DND-41 (cell line): ENCODE results near the gene CERK.
A peak's percentile ranks its signal among the peaks of the same experiment; 100 is the strongest.

Source experiments
- ATAC-seq: fragments of 200-7000 bp; cut with Tn5 transposase; 3 replicates; pipeline ENCODE4 v1.9.1; 2021; ENCODE audit warnings: low read depth; ENCODE audit not compliant: insufficient read depth
- DNase-seq: peaks from one replicate; pipeline ENCODE4 v3.0.0-alpha.2; 2020
- H2AFZ ChIP-seq: 2 replicates; pipeline ENCODE4 v1.6.0; 2012; ENCODE audit warnings: low read depth, low read length
- H3K27ac ChIP-seq: 2 replicates; pipeline ENCODE4 v1.5.1; 2012; ENCODE audit warnings: low read length, inconsistent platforms
- H3K27me3 ChIP-seq: fragments of 200-600 bp; sonication (generic); 2 replicates; pipeline ENCODE4 v1.6.0; 2012; ENCODE audit warnings: low read length, mild to moderate bottlenecking, inconsistent platforms; ENCODE audit not compliant: insufficient read depth, poor library complexity
- H3K36me3 ChIP-seq: 2 replicates; pipeline ENCODE4 v1.5.1; 2012; ENCODE audit warnings: low read length, inconsistent platforms; ENCODE audit not compliant: insufficient read depth
- H3K4me1 ChIP-seq: 2 replicates; pipeline ENCODE4 v1.5.1; 2012; ENCODE audit warnings: mild to moderate bottlenecking, low read length; ENCODE audit not compliant: insufficient read depth
- H3K4me2 ChIP-seq: 2 replicates; pipeline ENCODE4 v1.6.0; 2012; ENCODE audit warnings: mild to moderate bottlenecking, moderate library complexity, low read length, inconsistent platforms; ENCODE audit not compliant: insufficient read depth
- H3K4me3 ChIP-seq, 2 experiments: fragments of 200-600 bp in 1 of 2; shearing (Covaris generic) in 1 of 2; 2 replicates each; pipeline ENCODE4 v1.5.1; 2012 to 2016; ENCODE audit warnings: inconsistent platforms in 2 of 2, low read length in 2 of 2, mild to moderate bottlenecking in 2 of 2, low read depth in 1 of 2, moderate library complexity in 1 of 2
- H3K79me2 ChIP-seq: 2 replicates; pipeline ENCODE4 v1.6.0; 2012; ENCODE audit warnings: low read length, inconsistent platforms; ENCODE audit not compliant: insufficient read depth
- H3K9ac ChIP-seq: 2 replicates; pipeline ENCODE4 v1.6.0; 2012; ENCODE audit warnings: low read depth, mild to moderate bottlenecking, inconsistent platforms, low read length, moderate library complexity
- H3K9me3 ChIP-seq: 2 replicates; pipeline ENCODE4 v1.5.1; 2012; ENCODE audit warnings: low read length, moderate library complexity, mild to moderate bottlenecking, inconsistent platforms; ENCODE audit not compliant: insufficient read depth, severe bottlenecking
- H4K20me1 ChIP-seq: 2 replicates; pipeline ENCODE4 v1.6.0; 2012; ENCODE audit warnings: low read length; ENCODE audit not compliant: insufficient read depth
- EZH2 ChIP-seq: IDR thresholded peaks from 3 replicates; pipeline ENCODE4 v1.6.1; 2012; ENCODE audit warnings: borderline replicate concordance, low read depth, mild to moderate bottlenecking, moderate library complexity, low read length, inconsistent platforms; ENCODE audit not compliant: severe bottlenecking
- TF ChIP-seq, protein P1 (sequence below): IDR thresholded peaks from 2 replicates; pipeline ENCODE4 v1.5.1; 2012; ENCODE audit warnings: borderline replicate concordance, low read length, moderate library complexity, mild to moderate bottlenecking; ENCODE audit not compliant: poor library complexity, severe bottlenecking; ENCODE audit errors: extremely low read depth

CERK gene

DNA sequence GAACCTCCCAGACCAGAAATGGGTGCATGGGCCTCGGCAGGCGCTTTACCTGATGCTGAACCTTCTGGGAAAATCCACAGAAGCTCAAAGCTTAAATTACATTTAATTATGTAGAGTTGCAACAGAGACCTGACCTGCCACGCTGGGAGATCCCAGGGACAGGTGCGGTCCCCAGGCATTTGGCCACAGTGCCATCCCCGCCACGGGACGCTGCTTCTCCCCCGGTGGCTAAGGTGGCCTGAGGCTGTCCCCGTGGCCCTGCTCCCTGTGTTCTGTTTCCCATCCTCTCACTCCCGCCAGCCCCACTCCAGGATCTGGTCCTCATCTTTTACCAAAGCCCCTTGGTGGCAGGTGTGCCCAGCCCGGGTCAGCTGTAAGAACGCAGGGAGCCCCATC is 78.3 kb downstream of the CERK start:
- Histone ChIP-seq H3K4me2 (no peak overlapping the region), H2AFZ (no peak overlapping the region), H3K9ac (no peak overlapping the region), H3K4me3 (no peak overlapping the region), H3K27me3 (no peaks in the 10 kb centered on the region), H3K4me1 (no peaks in the 10 kb centered on the region), H4K20me1 (peaks cover 87% of the 10 kb centered on the region), H3K36me3 (peaks cover 97% of the 10 kb centered on the region), H3K27ac (peak overlapping the region; percentile 52), H3K79me2 (peaks cover 73% of the 10 kb centered on the region), H3K9me3 (no peaks in the 10 kb centered on the region)
- no peak for DNase-seq
- TF ChIP-seq, protein P1, sequence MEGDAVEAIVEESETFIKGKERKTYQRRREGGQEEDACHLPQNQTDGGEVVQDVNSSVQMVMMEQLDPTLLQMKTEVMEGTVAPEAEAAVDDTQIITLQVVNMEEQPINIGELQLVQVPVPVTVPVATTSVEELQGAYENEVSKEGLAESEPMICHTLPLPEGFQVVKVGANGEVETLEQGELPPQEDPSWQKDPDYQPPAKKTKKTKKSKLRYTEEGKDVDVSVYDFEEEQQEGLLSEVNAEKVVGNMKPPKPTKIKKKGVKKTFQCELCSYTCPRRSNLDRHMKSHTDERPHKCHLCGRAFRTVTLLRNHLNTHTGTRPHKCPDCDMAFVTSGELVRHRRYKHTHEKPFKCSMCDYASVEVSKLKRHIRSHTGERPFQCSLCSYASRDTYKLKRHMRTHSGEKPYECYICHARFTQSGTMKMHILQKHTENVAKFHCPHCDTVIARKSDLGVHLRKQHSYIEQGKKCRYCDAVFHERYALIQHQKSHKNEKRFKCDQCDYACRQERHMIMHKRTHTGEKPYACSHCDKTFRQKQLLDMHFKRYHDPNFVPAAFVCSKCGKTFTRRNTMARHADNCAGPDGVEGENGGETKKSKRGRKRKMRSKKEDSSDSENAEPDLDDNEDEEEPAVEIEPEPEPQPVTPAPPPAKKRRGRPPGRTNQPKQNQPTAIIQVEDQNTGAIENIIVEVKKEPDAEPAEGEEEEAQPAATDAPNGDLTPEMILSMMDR: no peak
- no peak for TF ChIP-seq EZH2
- no peak for ATAC-seq

DNA sequence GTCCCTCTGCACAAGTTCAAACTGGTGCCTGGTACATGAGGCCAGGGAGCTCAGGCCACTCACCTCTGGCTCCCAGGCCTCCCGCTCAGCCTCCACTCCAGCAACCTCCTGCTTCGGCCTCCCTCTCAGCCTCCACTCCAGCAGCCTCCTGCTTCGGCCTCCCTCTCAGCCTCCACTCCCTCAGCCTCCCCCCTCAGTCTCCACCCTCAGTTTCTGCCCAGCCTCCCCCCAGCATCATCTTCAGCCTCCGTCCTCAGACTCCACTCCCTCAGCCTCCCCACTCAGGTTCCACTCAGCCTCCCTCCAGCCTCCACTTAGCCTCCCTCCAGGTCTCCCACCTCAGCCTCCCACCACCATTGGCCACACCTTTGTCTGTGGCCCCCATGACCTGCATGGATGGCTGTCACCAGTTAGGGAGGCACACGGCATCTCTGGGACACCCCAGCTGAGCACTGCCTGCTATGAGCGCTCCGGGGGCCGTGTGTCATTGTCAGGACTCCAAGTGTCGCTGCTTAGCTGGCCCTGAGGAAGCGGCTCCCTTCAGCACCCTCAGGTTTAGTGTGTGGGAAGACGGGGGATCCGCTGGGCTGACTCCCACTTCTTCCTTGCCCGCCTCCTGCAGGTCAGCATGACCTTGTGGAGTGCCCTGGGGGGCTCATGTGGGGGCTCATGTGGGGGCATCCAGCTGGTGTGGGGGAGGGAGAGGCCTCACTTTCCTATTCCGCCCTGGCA is 78.8 kb downstream of the CERK start:
- no peak overlapping the region for H2AFZ ChIP-seq
- H3K4me3 ChIP-seq: no peak overlapping the region
- no peak for TF ChIP-seq EZH2
- TF ChIP-seq, protein P1: no peak

DNA sequence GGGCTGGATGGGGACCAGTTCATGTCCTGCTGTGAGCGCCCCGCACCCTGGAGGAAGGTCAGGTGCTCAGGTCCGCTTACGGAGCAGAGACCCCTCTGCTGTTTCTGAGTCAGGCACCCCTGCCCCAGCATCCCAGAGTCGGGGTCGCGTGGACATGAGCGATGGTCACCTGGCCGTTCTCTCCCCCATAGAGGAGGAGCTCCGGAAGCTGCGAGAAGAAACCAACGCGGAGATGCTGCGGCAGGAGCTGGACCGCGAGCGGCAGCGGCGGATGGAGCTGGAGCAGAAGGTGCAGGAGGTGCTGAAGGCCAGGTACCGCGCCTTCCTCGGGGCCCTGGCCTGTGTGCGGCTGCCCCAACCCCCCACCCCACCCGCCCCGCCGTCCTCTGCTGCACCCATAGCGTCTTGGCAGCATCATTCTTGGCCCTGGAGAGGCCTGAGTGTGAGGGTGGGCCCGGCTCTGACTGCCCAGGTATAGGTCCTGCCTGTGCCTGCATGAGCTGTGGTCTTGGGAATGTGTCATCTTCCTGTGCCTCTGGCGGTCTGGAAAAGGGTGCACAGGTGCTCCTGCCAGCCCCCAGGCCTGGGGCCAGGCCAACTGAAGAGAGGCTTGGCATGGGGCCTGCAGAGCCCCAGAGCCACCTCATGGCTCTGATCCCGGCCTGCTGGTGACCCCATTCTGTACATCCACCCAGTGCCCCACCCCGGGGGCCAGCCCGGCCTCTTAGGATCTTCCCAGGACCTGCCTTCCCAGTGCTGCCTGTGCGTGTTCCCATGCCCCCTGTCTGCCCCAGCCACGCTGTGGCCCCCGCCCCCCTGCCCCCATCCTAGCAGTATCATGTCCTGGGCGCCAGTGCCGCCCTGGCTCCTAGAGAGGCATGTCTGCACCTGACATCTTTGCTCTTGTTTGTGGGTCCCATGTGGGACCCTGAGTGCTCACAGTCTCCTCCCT is 79.8 kb downstream of the CERK start:
- no peak overlapping the region for H3K9ac ChIP-seq
- peaks cover 85% of the 10 kb centered on the region for H4K20me1 ChIP-seq
- H3K79me2 ChIP-seq: peaks cover 81% of the 10 kb centered on the region
- H3K36me3 ChIP-seq: peaks cover 94% of the 10 kb centered on the region
- no peak overlapping the region for H2AFZ ChIP-seq
- no peaks in the 10 kb centered on the region for H3K9me3 ChIP-seq
- TF ChIP-seq, protein P1: no peak
- TF ChIP-seq EZH2: no peak
- no peak overlapping the region for H3K4me2 ChIP-seq
- H3K4me1 ChIP-seq: no peaks in the 10 kb centered on the region
- H3K27ac ChIP-seq: no peak overlapping the region
- H3K4me3 ChIP-seq: no peak overlapping the region
- DNase-seq (no peak), ATAC-seq (no peak)
- no peaks in the 10 kb centered on the region for H3K27me3 ChIP-seq

More for the DNA sequence above, 78.8 kb downstream of the CERK start:
- no peaks in the 10 kb centered on the region for H3K9me3 ChIP-seq
- ATAC-seq (no peak), DNase-seq (no peak)
- H3K36me3 ChIP-seq: peaks cover 97% of the 10 kb centered on the region
- H3K27ac ChIP-seq: no peak overlapping the region
- H3K4me2 ChIP-seq: no peak overlapping the region
- peaks cover 73% of the 10 kb centered on the region for H3K79me2 ChIP-seq
- no peak overlapping the region for H3K9ac ChIP-seq
- H3K4me1 ChIP-seq: no peaks in the 10 kb centered on the region
- H3K27me3 ChIP-seq: no peaks in the 10 kb centered on the region
- H4K20me1 ChIP-seq: peaks cover 87% of the 10 kb centered on the region
